HCT116 (cell line): ENCODE measurements around the gene ATP1A4. TPM values are rescaled to one million over a fixed set of nuclear protein-coding genes. Genes with fewer than 3 reads are reported as not detected.

Experiments used
- ATAC-seq: fragments of 200-7000 bp; cut with Tn5 transposase; 2 replicates; pipeline ENCODE4 v1.9.1; 2020; ENCODE audit warnings: mild to moderate bottlenecking, moderate library complexity
- BruUV-seq: library from RNA; stranded (reverse); fragments of 400-500 nt; replicated peaks from 2 replicates; lab custom pipeline; 2021; lab: Mats Ljungman, UMichigan
- CTCF ChIA-PET: fragments of 300-600 bp; sonication (Branson Sonifier 250); formaldehyde crosslinking; loops from one replicate; lab custom pipeline; 2021; ENCODE audit warnings: antibody characterized with exemption; lab: Charles Lee
- POLR2A ChIA-PET: fragments of 300-600, 350-600 bp; sonication (Branson Sonifier 250); formaldehyde crosslinking; loops from one replicate; lab custom pipeline; 2021; ENCODE audit warnings: antibody characterized with exemption; lab: Charles Lee
- RAD21 ChIA-PET, 2 experiments: fragments of 300-600 bp; sonication (Branson Sonifier 250); formaldehyde crosslinking; loops; one replicate each; lab custom pipeline; 2023; ENCODE audit warnings: low total read pairs in 2 of 2; ENCODE audit not compliant: uncharacterized antibody in 2 of 2, unreplicated experiment in 2 of 2, low non-redundant PET in 1 of 2; lab: Charles Lee
- DNase-seq: peaks from one replicate; pipeline ENCODE4 v3.0.0-alpha.2; 2010; ENCODE audit warnings: low read depth, low spot score
- H2AFZ ChIP-seq: fragments of 200-600 bp; shearing (Covaris generic), sonication (generic); 2 replicates; pipeline ENCODE4 v1.6.1; 2017; ENCODE audit warnings: low read depth, mixed run types, mixed read lengths, antibody characterized with exemption, low read length; ENCODE audit not compliant: poor library complexity, severe bottlenecking
- H3K27ac ChIP-seq: 2 replicates; pipeline ENCODE4 v1.5.1; 2012; ENCODE audit warnings: low read depth, low read length
- H3K27me3 ChIP-seq: fragments of 200-600 bp; sonication (generic); 2 replicates; pipeline ENCODE4 v1.6.1; 2016; ENCODE audit warnings: mixed run types, low read length, mixed read lengths; ENCODE audit not compliant: insufficient read depth
- H3K36me3 ChIP-seq, 2 experiments: fragments of 200-500 bp in 1 of 2; fragments of 200-600 bp in 1 of 2; sonication (Bioruptor generic) in 1 of 2; sonication (generic) in 1 of 2; 2 replicates each; pipeline versions ENCODE4 v1.5.1 to v1.6.1; 2014 to 2016; ENCODE audit warnings: low read length in 2 of 2, inconsistent platforms in 1 of 2, mixed read lengths in 1 of 2, mixed run types in 1 of 2; ENCODE audit not compliant: insufficient read depth in 2 of 2, control insufficient read depth in 1 of 2
- H3K4me1 ChIP-seq, 2 experiments: fragments of 200-600 bp in 1 of 2; sonication (generic) in 1 of 2; 2 replicates each; pipeline versions ENCODE4 v1.5.1 to v1.6.1; 2012 to 2017; ENCODE audit warnings: low read length in 2 of 2, inconsistent platforms in 1 of 2, mild to moderate bottlenecking in 1 of 2, mixed read lengths in 1 of 2, mixed run types in 1 of 2, moderate library complexity in 1 of 2; ENCODE audit not compliant: insufficient read depth in 2 of 2, control insufficient read depth in 1 of 2
- H3K4me2 ChIP-seq: fragments of 200-600 bp; sonication (generic); 2 replicates; pipeline ENCODE4 v1.6.1; 2017; ENCODE audit warnings: mixed run types, low read length, mixed read lengths
- H3K4me3 ChIP-seq, 2 experiments: fragments of 200-600 bp in 1 of 2; sonication (generic) in 1 of 2; replicated peaks in 1 of 2; 2 replicates each; pipeline ENCODE4 v1.5.1; 2011 to 2016; ENCODE audit warnings: low read length in 2 of 2, control low read depth in 1 of 2, low read depth in 1 of 2, mild to moderate bottlenecking in 1 of 2, mixed read lengths in 1 of 2, mixed run types in 1 of 2
- H3K79me2 ChIP-seq: fragments of 200-600 bp; sonication (generic); 2 replicates; pipeline ENCODE4 v1.6.1; 2017; ENCODE audit warnings: mild to moderate bottlenecking, mixed run types, low read length, moderate library complexity, mixed read lengths; ENCODE audit not compliant: insufficient read depth
- H3K9ac ChIP-seq: fragments of 200-600 bp; sonication (generic); 2 replicates; pipeline ENCODE4 v1.6.1; 2016; ENCODE audit warnings: low read length, mixed read lengths
- H3K9me2 ChIP-seq: fragments of 200-600 bp; sonication (generic), shearing (Covaris generic); 2 replicates; pipeline ENCODE4 v1.6.1; 2017; ENCODE audit warnings: mixed run types, mild to moderate bottlenecking, moderate library complexity; ENCODE audit not compliant: insufficient read depth
- H3K9me3 ChIP-seq, 2 experiments: fragments of 200-500 bp in 1 of 2; fragments of 200-600 bp in 1 of 2; sonication (Bioruptor generic) in 1 of 2; sonication (generic) in 1 of 2; 2 replicates each; pipeline ENCODE4 v1.6.1; 2014 to 2017; ENCODE audit warnings: low read length in 2 of 2, mixed read lengths in 2 of 2, inconsistent platforms in 1 of 2, low read depth in 1 of 2, mild to moderate bottlenecking in 1 of 2, mixed run types in 1 of 2, moderate library complexity in 1 of 2; ENCODE audit not compliant: control insufficient read depth in 1 of 2, insufficient read depth in 1 of 2
- H4K20me1 ChIP-seq: fragments of 200-600 bp; sonication (generic), shearing (Covaris generic); 2 replicates; pipeline ENCODE4 v1.6.1; 2017; ENCODE audit warnings: mixed run types, mild to moderate bottlenecking, moderate library complexity; ENCODE audit not compliant: insufficient read depth
- CEBPB ChIP-seq: IDR thresholded peaks from 2 replicates; pipeline ENCODE4 v1.6.1; 2012; ENCODE audit warnings: low read depth
- ELF1 ChIP-seq: IDR thresholded peaks from 2 replicates; pipeline ENCODE4 v1.6.1; 2012; ENCODE audit warnings: low read depth, borderline replicate concordance
- EZH2 ChIP-seq: fragments of 200-600 bp; sonication (generic); IDR thresholded peaks from 2 replicates; pipeline ENCODE4 v1.6.1; 2017; ENCODE audit warnings: antibody characterized with exemption, mixed run types
- EZH2phosphoT487 ChIP-seq: fragments of 200-600 bp; IDR thresholded peaks from 2 replicates; pipeline ENCODE4 v1.6.1; 2018; ENCODE audit warnings: antibody characterized with exemption, borderline replicate concordance
- JUND ChIP-seq: IDR thresholded peaks from 2 replicates; pipeline ENCODE4 v1.6.1; 2012
- POLR2AphosphoS5 ChIP-seq: IDR thresholded peaks from 2 replicates; pipeline ENCODE4 v1.6.1; 2011; ENCODE audit warnings: mild to moderate bottlenecking, low read depth, low read length, moderate library complexity
- SIN3A ChIP-seq: IDR thresholded peaks from 2 replicates; pipeline ENCODE4 v1.6.1; 2012; ENCODE audit warnings: low read depth
- SP1 ChIP-seq: IDR thresholded peaks from 2 replicates; pipeline ENCODE4 v1.6.1; 2012; ENCODE audit warnings: low read depth
- SRF ChIP-seq: IDR thresholded peaks from 2 replicates; pipeline ENCODE4 v1.6.1; 2012; ENCODE audit warnings: low read depth
- TCF7L2 ChIP-seq: IDR thresholded peaks from 2 replicates; pipeline ENCODE4 v1.7.0; 2011; ENCODE audit warnings: borderline replicate concordance, inconsistent platforms; ENCODE audit not compliant: insufficient read depth, insufficient read length; ENCODE audit errors: extremely low read depth
- intact Hi-C: fragments of 100-400 bp; cut with micrococcal nuclease; formaldehyde crosslinking; loops from 2 replicates; pipeline ENCODE4 v1.10.0; 2022
- total RNA-seq: library from RNA; stranded (reverse); gene quantifications from one replicate; pipeline ENCODE4 v1.2.1, GENCODE V29; 2021; ENCODE audit not compliant: unreplicated experiment
- TF ChIP-seq, protein P1 (sequence below): IDR thresholded peaks from 2 replicates; pipeline ENCODE4 v1.6.1; 2012
- TF ChIP-seq, protein P2 (sequence below): IDR thresholded peaks from 2 replicates; pipeline ENCODE4 v1.6.1; 2012
- TF ChIP-seq, protein P3 (sequence below): IDR thresholded peaks from 2 replicates; pipeline ENCODE4 v1.6.1; 2012; ENCODE audit warnings: low read depth

ATP1A4 gene
- total RNA-seq, 1 experiment from 2014 or later, result not detected

DNA sequence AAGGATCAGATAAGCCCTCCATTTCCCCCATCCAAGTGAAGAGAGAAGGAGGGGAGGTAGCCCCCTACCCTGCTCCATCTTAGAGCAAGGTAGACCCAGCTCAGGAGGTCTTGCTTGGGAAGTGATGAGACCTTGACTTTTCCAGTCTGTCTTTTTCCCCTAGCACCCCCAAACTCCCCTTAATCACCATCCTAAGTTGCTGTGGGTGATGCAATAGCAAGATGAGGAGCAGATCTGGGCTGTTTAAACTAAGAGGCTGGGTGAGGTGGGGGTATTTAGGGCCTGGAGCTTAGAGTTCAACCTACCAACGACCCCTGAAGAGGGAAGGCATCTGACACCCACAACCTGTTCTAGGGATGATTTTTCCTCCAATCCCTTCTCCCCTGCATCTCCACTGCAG, 34.1 kb upstream of the ATP1A4 start:
- H3K9me2 ChIP-seq, result no peaks in the 10 kb centered on the region
- ATAC-seq, result no peak
- POLR2A ChIA-PET, result no interaction called here
- no peak overlapping the region for H3K9ac ChIP-seq
- no peaks in the 10 kb centered on the region for H4K20me1 ChIP-seq
- H3K36me3 ChIP-seq, result no peaks in the 10 kb centered on the region
- intact Hi-C loops, result no loop called here
- CTCF ChIA-PET, result no interaction called here
- no peaks in the 10 kb centered on the region for H3K79me2 ChIP-seq
- 0 out of 4 replicates have a peak, but pooled peaks cover 0 to 4% of the 10 kb centered on the region in 2 experiments for H3K4me1 ChIP-seq
- H3K27me3 ChIP-seq, result no peaks in the 10 kb centered on the region
- H3K4me3 ChIP-seq, result no peak overlapping the region
- BruUV-seq, result no TSS peak
- H3K4me2 ChIP-seq, result no peak overlapping the region
- H3K9me3 ChIP-seq, result no peaks in the 10 kb centered on the region
- no peak overlapping the region for H2AFZ ChIP-seq
- RAD21 ChIA-PET, result no interaction called here
- H3K27ac ChIP-seq, result no peak overlapping the region
- DNase-seq, result no peak
- TF ChIP-seq, protein P1, sequence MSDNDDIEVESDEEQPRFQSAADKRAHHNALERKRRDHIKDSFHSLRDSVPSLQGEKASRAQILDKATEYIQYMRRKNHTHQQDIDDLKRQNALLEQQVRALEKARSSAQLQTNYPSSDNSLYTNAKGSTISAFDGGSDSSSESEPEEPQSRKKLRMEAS, result no peak
- TF ChIP-seq EZH2 (no peak), JUND (no peak), CEBPB (no peak), SP1 (no peak), EZH2phosphoT487 (no peak), ELF1 (no peak), SRF (no peak), TCF7L2 (no peak)
- TF ChIP-seq, protein P2, sequence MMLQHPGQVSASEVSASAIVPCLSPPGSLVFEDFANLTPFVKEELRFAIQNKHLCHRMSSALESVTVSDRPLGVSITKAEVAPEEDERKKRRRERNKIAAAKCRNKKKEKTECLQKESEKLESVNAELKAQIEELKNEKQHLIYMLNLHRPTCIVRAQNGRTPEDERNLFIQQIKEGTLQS, result no peak
- TF ChIP-seq, all 23 proteins: peak for 0

GRCh38 chr1:160117709-160118183, 33.7 kb upstream of the ATP1A4 start:
- Histone ChIP-seq H4K20me1 (no peaks in the 10 kb centered on the region), H3K4me3 (no peak overlapping the region), H3K4me1 (0 out of 4 replicates have a peak, but pooled peaks cover 0 to 4% of the 10 kb centered on the region in 2 experiments), H3K4me2 (no peak overlapping the region), H3K9me2 (no peaks in the 10 kb centered on the region), H3K9ac (no peak overlapping the region), H3K9me3 (no peaks in the 10 kb centered on the region), H3K27me3 (no peaks in the 10 kb centered on the region), H3K36me3 (no peaks in the 10 kb centered on the region), H3K27ac (no peak overlapping the region), H2AFZ (no peak overlapping the region), H3K79me2 (no peaks in the 10 kb centered on the region)
- no peak for ATAC-seq
- no peak for DNase-seq
- BruUV-seq, result no TSS peak
- ChIA-PET RAD21 (no interaction called here), POLR2A (no interaction called here), CTCF (no interaction called here)
- TF ChIP-seq SIN3A (no peak), SP1 (no peak), ELF1 (no peak), TCF7L2 (no peak), SRF (no peak), POLR2AphosphoS5 (no peak)
- TF ChIP-seq, protein P3, sequence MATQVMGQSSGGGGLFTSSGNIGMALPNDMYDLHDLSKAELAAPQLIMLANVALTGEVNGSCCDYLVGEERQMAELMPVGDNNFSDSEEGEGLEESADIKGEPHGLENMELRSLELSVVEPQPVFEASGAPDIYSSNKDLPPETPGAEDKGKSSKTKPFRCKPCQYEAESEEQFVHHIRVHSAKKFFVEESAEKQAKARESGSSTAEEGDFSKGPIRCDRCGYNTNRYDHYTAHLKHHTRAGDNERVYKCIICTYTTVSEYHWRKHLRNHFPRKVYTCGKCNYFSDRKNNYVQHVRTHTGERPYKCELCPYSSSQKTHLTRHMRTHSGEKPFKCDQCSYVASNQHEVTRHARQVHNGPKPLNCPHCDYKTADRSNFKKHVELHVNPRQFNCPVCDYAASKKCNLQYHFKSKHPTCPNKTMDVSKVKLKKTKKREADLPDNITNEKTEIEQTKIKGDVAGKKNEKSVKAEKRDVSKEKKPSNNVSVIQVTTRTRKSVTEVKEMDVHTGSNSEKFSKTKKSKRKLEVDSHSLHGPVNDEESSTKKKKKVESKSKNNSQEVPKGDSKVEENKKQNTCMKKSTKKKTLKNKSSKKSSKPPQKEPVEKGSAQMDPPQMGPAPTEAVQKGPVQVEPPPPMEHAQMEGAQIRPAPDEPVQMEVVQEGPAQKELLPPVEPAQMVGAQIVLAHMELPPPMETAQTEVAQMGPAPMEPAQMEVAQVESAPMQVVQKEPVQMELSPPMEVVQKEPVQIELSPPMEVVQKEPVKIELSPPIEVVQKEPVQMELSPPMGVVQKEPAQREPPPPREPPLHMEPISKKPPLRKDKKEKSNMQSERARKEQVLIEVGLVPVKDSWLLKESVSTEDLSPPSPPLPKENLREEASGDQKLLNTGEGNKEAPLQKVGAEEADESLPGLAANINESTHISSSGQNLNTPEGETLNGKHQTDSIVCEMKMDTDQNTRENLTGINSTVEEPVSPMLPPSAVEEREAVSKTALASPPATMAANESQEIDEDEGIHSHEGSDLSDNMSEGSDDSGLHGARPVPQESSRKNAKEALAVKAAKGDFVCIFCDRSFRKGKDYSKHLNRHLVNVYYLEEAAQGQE, result no peak
- TF ChIP-seq, protein P2, result no peak
- intact Hi-C loops, result no loop called here
